COLO829 (cell line): Measurements from ENCODE around the gene PDCD4.

ENCODE experiments used
- DNase-seq: peaks from one replicate; pipeline ENCODE4 v3.0.0; 2012; ENCODE audit warnings: low spot score

The PDCD4 gene

GRCh38 chr10:110842326-110842904 is 29.3 kb upstream of the PDCD4 start:
- no peak for DNase-seq

DNA sequence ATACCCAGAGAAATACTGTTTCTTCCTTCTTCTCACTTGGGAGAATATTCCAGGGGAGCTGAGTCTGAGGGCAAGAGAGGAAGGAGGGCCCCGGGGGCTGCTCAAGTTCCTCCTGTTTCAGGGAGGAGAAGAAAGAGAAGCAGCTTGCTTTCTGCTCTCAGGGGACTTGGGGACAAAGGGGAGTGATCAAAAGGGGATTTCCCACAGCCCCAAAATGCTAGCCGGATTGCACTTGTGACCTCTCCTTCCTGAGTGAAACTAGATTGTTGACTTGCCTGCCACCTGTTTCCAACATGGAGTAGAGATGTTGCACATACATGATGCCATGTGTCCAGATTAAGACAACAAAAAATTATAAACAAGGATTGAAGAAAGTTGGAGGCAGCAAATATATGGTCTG is 28.7 kb upstream of the PDCD4 start:
- DNase-seq, result no peak

DNA sequence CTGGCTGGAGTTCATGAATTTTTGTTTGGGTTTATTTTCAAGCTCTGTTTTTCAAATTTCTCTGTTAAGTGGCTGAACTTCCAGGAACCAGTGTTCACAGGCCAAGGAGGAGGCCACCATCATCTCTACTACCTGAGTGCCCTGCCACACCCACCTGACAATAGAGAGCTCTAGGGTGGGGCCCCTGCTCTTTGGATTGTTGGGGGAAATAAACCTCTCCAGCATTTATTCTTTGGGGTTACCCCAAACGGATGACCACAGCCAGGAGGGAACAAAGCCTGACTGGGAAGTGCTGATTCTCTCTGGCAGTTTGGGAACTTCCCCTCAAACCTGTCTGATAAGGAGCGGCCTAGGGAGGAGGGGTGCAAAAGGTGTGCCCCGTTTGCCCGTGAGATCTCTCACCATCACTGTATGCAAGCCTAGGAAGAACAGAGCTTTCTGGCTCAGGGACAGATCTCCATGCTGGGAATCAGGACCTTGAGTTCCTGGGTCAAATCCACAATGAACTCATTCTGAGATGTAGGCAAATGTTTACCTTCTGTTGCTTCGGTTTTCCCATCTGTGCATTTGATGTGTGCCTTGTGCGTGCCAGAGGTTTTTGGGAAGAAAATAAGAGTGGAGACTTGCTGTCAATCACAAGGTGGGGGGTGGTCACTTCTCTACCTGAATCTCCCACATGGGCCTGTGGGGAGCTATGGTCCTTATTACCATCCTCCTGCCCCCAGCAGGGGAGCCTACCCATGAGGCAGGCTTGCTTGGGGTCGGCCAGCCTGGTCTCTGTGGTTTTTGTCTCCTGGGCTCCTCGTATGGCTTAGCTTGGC is 27.7 kb upstream of the PDCD4 start:
- no peak for DNase-seq

- no peak for DNase-seq
These were observed 27.2 kb upstream of the PDCD4 start for GRCh38 chr10:110844617-110844881.

DNA sequence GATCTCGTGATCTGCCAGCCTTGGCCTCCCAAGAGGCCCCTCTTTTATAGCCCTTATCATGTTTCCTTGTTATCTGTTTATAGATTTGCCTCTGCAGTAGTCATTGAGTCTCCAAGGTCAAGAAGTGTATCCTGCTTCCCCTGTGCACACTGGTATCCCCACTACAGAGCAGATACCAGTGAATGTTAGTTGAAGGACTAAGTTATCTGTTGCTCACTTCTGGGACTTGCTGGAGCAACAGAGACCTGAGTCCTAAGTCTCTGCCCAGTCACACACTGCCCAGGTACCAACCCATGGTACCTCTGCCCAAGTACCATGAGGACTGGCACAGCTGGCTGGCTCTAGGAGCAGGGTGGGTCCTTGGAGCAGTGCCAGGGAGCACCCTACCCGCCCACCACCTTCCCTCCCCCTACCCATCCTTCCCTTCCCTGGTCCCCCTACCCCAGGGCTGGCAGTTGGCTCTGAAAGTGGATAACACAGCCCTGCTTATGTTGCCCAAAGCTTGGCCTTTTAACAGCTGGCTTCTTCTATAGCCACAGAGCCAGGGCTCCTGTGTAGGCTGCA is 26.5 kb upstream of the PDCD4 start:
- DNase-seq, result no peak

DNA sequence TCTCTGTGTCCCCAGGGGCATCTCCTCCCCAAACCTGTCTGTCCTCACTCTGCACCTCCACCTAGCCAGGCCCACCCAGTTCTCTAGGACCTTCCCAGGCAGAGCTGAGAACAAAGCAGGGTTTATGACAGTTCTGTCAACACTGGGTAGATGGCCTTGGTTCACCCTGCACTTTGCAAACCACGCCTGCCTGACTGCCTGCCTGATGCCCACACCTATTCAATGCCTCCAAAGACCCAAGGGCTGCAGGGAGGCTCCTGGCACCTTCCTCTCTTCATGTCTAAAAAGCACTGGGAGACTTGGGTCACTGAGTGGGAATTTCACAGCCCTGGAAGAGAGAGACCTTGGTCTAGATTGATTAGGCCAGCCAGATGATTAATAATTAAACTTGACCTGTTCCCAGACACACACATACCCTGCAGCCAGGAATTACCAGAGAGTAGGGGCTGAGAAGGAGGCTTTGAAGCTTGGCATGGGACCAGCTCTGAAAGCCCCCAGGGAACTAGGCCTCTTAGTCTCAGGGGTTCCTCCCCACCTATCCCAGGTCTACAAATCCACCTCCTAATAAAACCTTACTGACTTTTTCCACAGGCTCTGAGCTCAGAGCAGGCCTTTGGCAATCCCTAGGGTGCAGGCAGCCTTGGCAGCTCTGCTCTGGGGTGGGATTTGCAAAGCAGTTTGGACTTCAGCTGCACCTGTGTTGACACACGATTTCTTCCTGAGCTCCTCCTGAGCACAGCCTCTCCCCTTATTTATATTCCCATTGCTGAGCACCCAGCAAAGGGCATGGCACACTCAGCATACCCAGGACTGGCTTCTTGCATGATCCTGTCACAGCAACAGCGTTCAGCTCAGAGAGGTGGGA is 25.7 kb upstream of the PDCD4 start:
- no peak for DNase-seq

- no peak for DNase-seq
These were observed 24.4 kb upstream of the PDCD4 start for GRCh38 chr10:110847374-110847773.

- DNase-seq, result no peak
These were observed 23.6 kb upstream of the PDCD4 start for GRCh38 chr10:110848106-110848505.

DNA sequence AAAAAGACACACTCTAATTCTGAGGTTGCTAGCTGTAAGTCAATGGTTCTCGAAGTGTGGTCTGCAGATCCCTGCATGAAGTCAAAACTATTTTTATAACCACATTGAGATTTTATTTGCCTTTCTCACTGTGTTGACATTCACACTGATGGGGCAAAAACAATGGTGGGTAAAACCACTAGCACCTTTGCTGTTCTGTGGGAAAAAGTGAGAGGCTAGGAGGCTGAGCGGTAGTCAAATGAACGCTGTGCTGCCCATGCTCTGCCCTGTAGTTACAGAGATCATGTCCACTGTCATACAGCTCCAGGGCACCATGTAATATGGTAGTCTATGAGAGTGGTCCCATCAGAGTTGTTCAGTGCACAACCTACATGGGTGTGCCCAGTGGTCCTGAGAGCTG is 21.6 kb upstream of the PDCD4 start:
- DNase-seq, result no peak

GRCh38 chr10:110851020-110851612 is 20.6 kb upstream of the PDCD4 start:
- DNase-seq, result no peak

GRCh38 chr10:110852255-110852896 is 19.4 kb upstream of the PDCD4 start:
- peak; percentile 8 for DNase-seq

DNA sequence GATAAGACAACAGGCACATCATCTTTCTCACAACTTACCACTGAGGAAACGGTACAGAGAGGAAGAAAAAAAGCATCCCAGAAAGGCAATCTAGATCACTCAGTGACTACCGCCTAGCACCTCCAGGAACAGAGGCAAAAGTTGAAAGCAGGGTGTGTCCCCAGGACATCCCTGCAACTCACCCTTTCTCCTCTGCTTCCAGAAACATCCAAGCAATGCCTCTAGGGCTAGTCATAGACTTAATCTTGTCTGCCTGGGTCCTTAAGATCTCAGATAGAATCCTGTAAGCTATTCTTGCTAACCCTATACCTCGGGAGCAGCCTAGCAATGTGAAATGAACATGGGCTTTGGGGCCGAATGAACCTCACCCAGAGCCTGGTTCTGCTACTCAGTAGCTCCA is 18.8 kb upstream of the PDCD4 start:
- DNase-seq, result no peak

DNA sequence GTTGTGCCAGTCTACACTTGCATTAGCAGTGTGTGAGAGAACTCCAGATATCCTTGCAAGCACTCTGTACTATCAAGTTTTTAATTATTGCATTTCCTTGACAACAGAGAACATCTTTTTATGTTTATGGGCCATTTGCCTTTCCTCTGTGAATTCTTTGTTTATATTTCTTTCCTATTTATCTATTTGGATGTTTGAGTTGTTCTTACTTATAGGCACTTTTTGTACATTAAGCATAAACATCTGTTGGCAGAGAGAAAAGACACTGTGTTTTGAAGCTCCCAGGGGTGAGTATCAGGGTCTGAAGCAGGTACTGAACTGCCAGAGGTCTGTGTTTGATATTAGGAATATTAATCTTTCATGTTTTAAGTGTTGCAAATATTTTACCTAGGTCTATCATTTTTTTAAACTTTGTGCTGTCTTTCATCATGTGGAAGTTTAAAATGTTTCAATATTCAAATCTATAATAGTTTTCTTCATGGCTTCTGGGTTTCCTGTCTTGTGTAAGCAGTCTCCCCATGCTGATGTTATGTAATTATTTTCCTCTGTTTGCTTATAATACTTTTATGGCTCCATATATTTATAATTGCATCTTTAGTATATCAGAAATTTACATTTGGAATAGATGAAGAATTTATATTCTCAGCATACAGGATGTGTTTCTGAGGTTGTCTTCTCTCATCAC is 17.7 kb upstream of the PDCD4 start:
- DNase-seq, result no peak

- no peak for DNase-seq
These were observed 14.2 kb upstream of the PDCD4 start for GRCh38 chr10:110857265-110858171.

DNA sequence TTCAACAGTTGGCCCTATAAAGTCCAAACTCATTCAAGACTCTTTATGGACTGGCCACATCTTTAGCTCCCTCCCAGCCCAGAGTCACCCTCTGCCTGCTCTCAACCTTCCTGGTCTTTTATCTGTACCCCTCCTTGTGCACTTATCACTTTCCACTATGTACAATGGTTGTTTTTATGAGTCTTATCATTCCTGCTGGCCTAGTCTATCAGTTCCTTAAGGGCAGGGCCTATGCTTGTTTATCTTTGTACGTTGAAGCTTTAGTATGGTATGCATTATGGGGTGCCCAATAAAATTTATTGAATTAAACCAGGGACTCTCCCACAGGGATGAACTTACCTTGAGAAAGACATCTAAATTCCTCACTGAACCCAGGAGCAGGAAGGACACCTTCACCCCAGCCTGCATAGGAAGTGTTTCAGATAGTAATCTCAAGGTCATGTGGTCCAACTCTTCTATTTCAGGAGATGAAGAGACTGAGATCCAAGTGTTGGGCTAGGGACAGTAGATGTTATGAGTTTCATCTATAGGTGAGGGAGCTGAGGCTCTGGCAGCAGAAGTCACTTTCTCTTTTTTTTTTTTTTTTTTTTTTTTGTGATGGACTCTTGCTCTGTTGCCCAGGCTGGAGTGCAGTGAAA is 13.3 kb upstream of the PDCD4 start:
- no peak for DNase-seq

DNA sequence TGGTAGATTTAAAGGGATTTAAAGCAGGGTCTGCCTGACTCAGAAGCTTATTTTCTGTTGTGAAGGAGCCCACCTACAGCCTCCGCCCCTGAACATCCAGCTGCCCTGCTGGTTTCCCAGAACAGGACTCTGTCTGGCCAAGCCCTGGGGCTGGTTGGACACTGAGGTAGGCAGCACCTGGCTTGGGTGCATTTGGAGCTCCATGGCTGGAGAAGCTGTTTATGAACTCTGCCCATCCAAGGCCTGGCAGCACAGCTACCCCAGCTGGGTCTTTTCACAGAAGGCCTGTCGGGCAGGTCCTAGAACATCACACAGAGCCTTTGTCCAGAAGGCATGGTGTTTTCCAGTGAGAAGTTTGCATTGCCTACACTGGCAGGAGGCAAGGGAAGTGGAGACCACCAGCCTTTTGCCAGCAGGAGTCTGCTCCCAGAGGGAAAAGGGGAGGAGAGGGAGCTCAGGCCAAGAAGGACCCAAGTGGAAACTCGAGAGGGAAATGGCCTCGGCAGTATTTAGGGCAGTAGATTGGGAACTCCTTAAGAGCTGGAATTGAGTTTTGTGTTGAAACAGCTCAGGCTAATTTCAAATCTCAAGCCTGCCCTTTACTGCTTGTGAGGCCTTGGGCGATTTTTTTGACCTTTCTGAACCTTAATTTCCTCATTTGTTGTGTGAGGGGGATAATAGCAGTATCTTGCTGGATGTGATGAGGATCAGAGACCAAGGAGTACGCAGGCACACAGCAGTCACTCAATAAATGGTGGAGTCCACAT is 12.3 kb upstream of the PDCD4 start:
- DNase-seq, result no peak

GRCh38 chr10:110859973-110860376 is 11.8 kb upstream of the PDCD4 start:
- no peak for DNase-seq

DNA sequence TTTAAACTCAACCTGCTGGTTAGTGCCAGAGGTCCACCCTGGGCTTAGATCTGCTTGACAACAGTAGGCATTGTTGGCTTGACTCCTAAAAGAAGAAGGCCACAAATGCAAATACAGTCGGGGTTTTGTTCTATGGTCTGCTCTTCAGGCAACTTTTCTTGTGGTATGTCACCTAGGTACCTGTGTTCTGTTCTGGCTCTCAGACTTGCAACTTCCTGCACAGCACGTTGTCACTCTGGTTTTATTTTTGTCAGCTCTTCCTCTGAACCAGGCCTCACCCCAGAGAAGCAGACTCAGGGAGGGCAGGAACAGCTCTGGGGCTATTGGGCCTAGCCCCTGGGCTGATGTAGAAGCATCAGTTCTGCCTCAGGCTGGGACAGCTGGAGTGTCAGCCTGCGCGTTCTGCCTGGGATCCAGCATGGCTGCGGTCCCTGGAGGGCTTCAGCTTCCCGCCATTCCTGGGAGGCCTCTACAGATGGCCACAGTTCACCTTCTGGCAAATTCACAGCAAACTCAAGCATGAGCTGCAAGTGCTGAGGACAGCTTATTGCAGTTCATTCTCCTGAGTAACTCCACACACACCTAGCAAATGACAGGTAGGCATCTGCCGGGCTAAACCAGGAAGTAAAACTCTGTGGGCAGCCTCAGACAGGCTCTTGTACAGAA is 11.0 kb upstream of the PDCD4 start:
- no peak for DNase-seq
